Adrenal gland (tissue), 5 donors: Measurements from ENCODE around the gene ETF1.
A peak's percentile ranks its signal among the peaks of the same experiment; 100 is the strongest.

Experiments used
- CTCF ChIP-seq, 6 experiments: fragments of 450-650 bp in 4 of 6; fragments of 200-600 bp in 2 of 6; sonication (generic) in 1 of 6; IDR thresholded peaks; 1 replicate in 5 of 6; 2 replicates in 1 of 6; pipeline versions ENCODE4 v1.5.1 to v1.8.0; 2016 to 2021; ENCODE audit warnings: antibody characterized with exemption in 6 of 6, mild to moderate bottlenecking in 2 of 6, moderate library complexity in 1 of 6
- POLR2A ChIP-seq, 2 donors: fragments of 450-650 bp; IDR thresholded peaks; one replicate each; pipeline ENCODE4 v1.6.1; 2017; ENCODE audit warnings: antibody characterized with exemption in 2 of 2, mild to moderate bottlenecking in 2 of 2, moderate library complexity in 1 of 2
- donor health status: DM: no; HTN: no; CAD: no.

GRCh38 chr5:138536665-138537315 lies 6.2 kb downstream of the ETF1 start:
- TF ChIP-seq CTCF (IDR thresholded peaks at IDR 0.05) (peak in 5 of 6 experiments; percentile 6 to 38 (median 29)), POLR2A (IDR thresholded peaks at IDR 0.05) (no peak)
